ENCODE data around the gene NELL1. TPM values are rescaled to one million over a fixed set of nuclear protein-coding genes. Genes with fewer than 3 reads are reported as not detected.

NELL1 gene
- total and polyA plus RNA-seq, 2 donors (not counting 1 experiment from before 2014, with no cell fraction given): not detected

- H3K4me2 ChIP-seq (ENCODE audit: extremely low read depth, insufficient read depth, low read length): no peak overlapping the region
- H4K20me1 ChIP-seq (ENCODE audit: control insufficient read depth, extremely low read depth, insufficient read depth, low read length): no peaks in the 10 kb centered on the region
- no peak overlapping the region for H3K9ac ChIP-seq (ENCODE audit: insufficient read depth, low read length)
- DNase-seq (ENCODE audit: low read depth in 2 of 2): no peak
- no peak for TF ChIP-seq EZH2 (IDR thresholded peaks at IDR 0.05; ENCODE audit: low read length, missing control alignments)
- TF ChIP-seq, protein P1, sequence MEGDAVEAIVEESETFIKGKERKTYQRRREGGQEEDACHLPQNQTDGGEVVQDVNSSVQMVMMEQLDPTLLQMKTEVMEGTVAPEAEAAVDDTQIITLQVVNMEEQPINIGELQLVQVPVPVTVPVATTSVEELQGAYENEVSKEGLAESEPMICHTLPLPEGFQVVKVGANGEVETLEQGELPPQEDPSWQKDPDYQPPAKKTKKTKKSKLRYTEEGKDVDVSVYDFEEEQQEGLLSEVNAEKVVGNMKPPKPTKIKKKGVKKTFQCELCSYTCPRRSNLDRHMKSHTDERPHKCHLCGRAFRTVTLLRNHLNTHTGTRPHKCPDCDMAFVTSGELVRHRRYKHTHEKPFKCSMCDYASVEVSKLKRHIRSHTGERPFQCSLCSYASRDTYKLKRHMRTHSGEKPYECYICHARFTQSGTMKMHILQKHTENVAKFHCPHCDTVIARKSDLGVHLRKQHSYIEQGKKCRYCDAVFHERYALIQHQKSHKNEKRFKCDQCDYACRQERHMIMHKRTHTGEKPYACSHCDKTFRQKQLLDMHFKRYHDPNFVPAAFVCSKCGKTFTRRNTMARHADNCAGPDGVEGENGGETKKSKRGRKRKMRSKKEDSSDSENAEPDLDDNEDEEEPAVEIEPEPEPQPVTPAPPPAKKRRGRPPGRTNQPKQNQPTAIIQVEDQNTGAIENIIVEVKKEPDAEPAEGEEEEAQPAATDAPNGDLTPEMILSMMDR (conservative IDR thresholded peaks at IDR 0.05 in 1 of 2, IDR thresholded peaks at IDR 0.05 in 1 of 2; ENCODE audit: low read depth in 1 of 2, low read length in 2 of 2): no peak
- H3K27ac ChIP-seq (ENCODE audit: insufficient read depth, low read length): no peak overlapping the region
- no peaks in the 10 kb centered on the region for H3K27me3 ChIP-seq (ENCODE audit: control insufficient read depth, insufficient read depth, low read length)
- H3K9me3 ChIP-seq (ENCODE audit: control insufficient read depth, insufficient read depth, low read depth, low read length): no peaks in the 10 kb centered on the region
- H3K36me3 ChIP-seq (ENCODE audit: control insufficient read depth, insufficient read depth, low read length): no peaks in the 10 kb centered on the region
- no peaks in the 10 kb centered on the region for H3K4me1 ChIP-seq (ENCODE audit: control insufficient read depth, extremely low read depth, insufficient read depth, low read length)
- H3K79me2 ChIP-seq (ENCODE audit: control insufficient read depth, insufficient read depth, low read length): no peaks in the 10 kb centered on the region
- no peak overlapping the region for H3K4me3 ChIP-seq (replicated peaks in 1 of 4; ENCODE audit: control extremely low read depth in 1 of 4, insufficient read depth in 1 of 4, low read depth in 3 of 4, low read length in 4 of 4)
- no peak overlapping the region for H2AFZ ChIP-seq (ENCODE audit: low read length)
These were observed 677.0 kb downstream of the NELL1 start for GRCh38 chr11:21346361-21346760.

DNA sequence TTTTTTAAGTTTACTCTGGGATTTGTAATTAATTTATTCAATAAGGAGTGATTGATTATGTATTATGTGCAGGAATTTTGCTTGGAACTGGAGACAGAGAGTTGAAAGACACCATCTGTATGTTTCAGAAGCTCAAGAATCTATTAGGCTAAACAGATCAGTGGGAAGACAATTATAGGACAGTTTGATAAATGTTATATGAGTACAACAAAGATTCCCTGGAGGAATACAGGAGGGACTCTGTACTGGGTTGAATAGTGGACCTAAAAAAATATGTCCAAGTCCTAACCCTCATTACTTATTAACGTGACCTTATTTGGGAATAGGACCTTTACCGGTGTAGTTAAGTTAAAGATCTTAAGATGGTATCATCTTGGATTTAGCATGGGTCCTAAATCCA lies 681.2 kb downstream of the NELL1 start:
- H3K4me1 ChIP-seq (ENCODE audit: control insufficient read depth, extremely low read depth, insufficient read depth, low read length): no peaks in the 10 kb centered on the region
- no peaks in the 10 kb centered on the region for H3K9me3 ChIP-seq (ENCODE audit: control insufficient read depth, insufficient read depth, low read depth, low read length)
- H3K9ac ChIP-seq (ENCODE audit: insufficient read depth, low read length): no peak overlapping the region
- no peaks in the 10 kb centered on the region for H3K79me2 ChIP-seq (ENCODE audit: control insufficient read depth, insufficient read depth, low read length)
- H4K20me1 ChIP-seq (ENCODE audit: control insufficient read depth, extremely low read depth, insufficient read depth, low read length): no peaks in the 10 kb centered on the region
- TF ChIP-seq, protein P1 (conservative IDR thresholded peaks at IDR 0.05 in 1 of 2, IDR thresholded peaks at IDR 0.05 in 1 of 2; ENCODE audit: low read depth in 1 of 2, low read length in 2 of 2): no peak
- TF ChIP-seq EZH2 (IDR thresholded peaks at IDR 0.05; ENCODE audit: low read length, missing control alignments): no peak
- no peak overlapping the region for H3K27ac ChIP-seq (ENCODE audit: insufficient read depth, low read length)
- H2AFZ ChIP-seq (ENCODE audit: low read length): no peak overlapping the region
- H3K4me3 ChIP-seq (replicated peaks in 1 of 4; ENCODE audit: control extremely low read depth in 1 of 4, insufficient read depth in 1 of 4, low read depth in 3 of 4, low read length in 4 of 4): no peak overlapping the region
- H3K27me3 ChIP-seq (ENCODE audit: control insufficient read depth, insufficient read depth, low read length): no peaks in the 10 kb centered on the region
- H3K36me3 ChIP-seq (ENCODE audit: control insufficient read depth, insufficient read depth, low read length): no peaks in the 10 kb centered on the region
- DNase-seq (ENCODE audit: low read depth in 2 of 2): no peak
- H3K4me2 ChIP-seq (ENCODE audit: extremely low read depth, insufficient read depth, low read length): no peak overlapping the region

DNA sequence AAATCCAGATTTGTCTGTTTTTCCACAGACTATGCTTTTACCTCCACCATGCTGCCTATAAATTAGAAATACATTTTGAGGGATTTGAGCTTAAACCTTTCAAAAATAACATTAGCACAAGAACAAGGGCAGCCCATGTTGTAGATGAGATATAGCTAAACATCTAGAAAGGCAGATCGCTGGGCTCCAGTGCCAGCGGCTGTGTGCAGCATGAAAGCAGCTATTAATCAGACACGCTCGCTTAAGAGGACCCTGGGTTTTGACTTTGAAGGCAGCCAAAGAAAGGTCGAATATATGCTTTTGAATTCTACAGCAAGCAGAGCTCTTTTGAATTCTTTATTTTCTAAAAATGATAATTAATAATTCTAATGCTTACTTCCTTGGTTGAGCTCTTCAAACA lies 684.0 kb downstream of the NELL1 start:
- DNase-seq (ENCODE audit: low read depth in 2 of 2): no peak
- no peaks in the 10 kb centered on the region for H3K9me3 ChIP-seq (ENCODE audit: control insufficient read depth, insufficient read depth, low read depth, low read length)
- H3K4me3 ChIP-seq (replicated peaks in 1 of 4; ENCODE audit: control extremely low read depth in 1 of 4, insufficient read depth in 1 of 4, low read depth in 3 of 4, low read length in 4 of 4): no peak overlapping the region
- no peaks in the 10 kb centered on the region for H3K79me2 ChIP-seq (ENCODE audit: control insufficient read depth, insufficient read depth, low read length)
- no peak for TF ChIP-seq EZH2 (IDR thresholded peaks at IDR 0.05; ENCODE audit: low read length, missing control alignments)
- TF ChIP-seq, protein P1 (conservative IDR thresholded peaks at IDR 0.05 in 1 of 2, IDR thresholded peaks at IDR 0.05 in 1 of 2; ENCODE audit: low read depth in 1 of 2, low read length in 2 of 2): no peak
- no peaks in the 10 kb centered on the region for H3K36me3 ChIP-seq (ENCODE audit: control insufficient read depth, insufficient read depth, low read length)
- no peak overlapping the region for H2AFZ ChIP-seq (ENCODE audit: low read length)
- no peaks in the 10 kb centered on the region for H3K4me1 ChIP-seq (ENCODE audit: control insufficient read depth, extremely low read depth, insufficient read depth, low read length)
- no peak overlapping the region for H3K4me2 ChIP-seq (ENCODE audit: extremely low read depth, insufficient read depth, low read length)
- no peak overlapping the region for H3K27ac ChIP-seq (ENCODE audit: insufficient read depth, low read length)
- H3K9ac ChIP-seq (ENCODE audit: insufficient read depth, low read length): no peak overlapping the region
- no peaks in the 10 kb centered on the region for H4K20me1 ChIP-seq (ENCODE audit: control insufficient read depth, extremely low read depth, insufficient read depth, low read length)
- H3K27me3 ChIP-seq (ENCODE audit: control insufficient read depth, insufficient read depth, low read length): no peaks in the 10 kb centered on the region
